Cardiac septum (tissue), 1 donor: Measurements from ENCODE around the gene DPH5. TPM values are rescaled to one million over a fixed set of nuclear protein-coding genes. Genes with fewer than 3 reads are reported as not detected.
"Not testable (repeated sequence)": the region's sequence is repeated elsewhere in the genome, so short reads cannot be mapped to it uniquely, and the experiment has no call there.

Experiments
- DNase-seq: peaks from one replicate; pipeline ENCODE4 v3.0.0-alpha.2; 2020; ENCODE audit warnings: low spot score
- intact Hi-C: fragments of 100-400 bp; cut with DNase I; formaldehyde crosslinking; loops from one replicate; pipeline ENCODE4 v1.14.0; 2022
- total RNA-seq: library from RNA; stranded (reverse); fragmentation: NEBNext Ultra II Directional; extraction: Animal tissue kit (Norgen Biotek cat#: 25700); gene quantifications from one replicate; pipeline ENCODE4 v1.2.1, GENCODE V29; 2021
- donor health status: DM: no; HTN: no; CAD: no.

Gene DPH5
- total RNA-seq, 1 donor from 2014 or later, result 35.4 TPM

- intact Hi-C loops, result no loop called here
- DNase-seq, result no peak
Measured at GRCh38 chr1:100950337-100950736, 75.2 kb downstream of the DPH5 start.

DNA sequence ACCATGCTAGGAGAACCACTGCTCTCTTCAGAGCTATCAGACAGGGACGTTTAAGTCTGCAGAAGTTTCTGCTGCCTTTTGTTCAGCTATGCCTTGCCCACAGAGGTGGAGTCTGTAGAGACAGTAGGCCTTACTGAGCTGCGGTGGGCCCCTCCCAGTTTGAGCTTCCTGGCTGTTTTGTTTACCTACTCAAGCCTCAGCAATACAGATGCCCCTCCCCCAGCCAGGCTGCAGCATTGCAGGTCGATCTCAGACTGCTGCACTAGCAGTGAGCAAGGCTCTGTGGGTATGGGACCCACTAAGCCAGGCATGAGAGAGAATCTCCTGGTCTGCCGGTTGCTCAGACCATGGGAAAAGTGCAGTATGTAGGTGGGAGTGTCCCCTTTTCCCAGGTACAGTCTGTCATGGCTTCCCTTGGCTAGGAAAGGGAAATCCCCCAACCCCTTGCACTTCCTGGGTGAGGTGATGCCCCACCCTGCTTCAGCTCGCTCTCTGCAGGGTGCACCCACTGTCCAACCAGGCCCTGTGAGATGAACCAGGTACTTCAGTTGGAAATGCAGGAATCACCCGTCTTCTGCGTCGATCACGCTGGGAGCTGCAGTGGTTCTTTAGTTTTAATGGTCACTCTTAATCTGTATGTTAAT, 75.9 kb downstream of the DPH5 start:
- intact Hi-C loops, DNase-seq: not testable (repeated sequence)

DNA sequence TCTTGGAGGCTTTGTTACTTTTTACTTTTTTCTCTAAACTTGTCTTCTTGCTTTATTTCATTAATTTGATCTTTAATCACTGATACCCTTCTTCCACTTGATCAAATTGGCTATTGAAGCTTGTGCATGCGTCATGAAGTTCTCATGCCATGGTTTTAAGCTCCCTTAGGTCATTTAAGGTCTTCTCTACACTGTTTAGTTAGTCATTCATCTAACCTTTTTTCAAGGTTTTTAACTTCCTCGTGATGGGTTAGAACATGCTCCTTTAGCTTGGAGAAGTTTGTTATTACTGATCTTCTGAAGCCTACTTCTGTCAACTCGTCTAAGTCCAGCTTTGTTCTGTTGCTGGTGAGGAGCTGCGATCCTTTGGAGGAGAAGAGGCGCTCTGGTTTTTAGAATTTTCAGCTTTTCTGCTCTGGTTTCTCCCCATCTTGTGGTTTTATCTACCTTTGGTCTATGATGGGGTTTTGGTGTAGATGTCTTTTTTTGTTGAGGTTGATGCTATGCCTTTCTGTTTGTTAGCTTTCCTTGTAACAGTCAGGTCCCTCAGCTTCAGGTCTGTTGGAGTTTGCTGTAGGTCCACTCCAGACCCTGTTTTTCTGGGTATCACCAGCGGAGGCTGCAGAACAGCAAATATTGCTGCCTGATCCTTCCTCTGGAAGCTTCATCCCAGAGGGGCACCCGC, 76.7 kb downstream of the DPH5 start:
- intact Hi-C loops, DNase-seq: not testable (repeated sequence)

GRCh38 chr1:100947816-100948215, 77.8 kb downstream of the DPH5 start:
- DNase-seq, intact Hi-C loops: not testable (repeated sequence)

DNA sequence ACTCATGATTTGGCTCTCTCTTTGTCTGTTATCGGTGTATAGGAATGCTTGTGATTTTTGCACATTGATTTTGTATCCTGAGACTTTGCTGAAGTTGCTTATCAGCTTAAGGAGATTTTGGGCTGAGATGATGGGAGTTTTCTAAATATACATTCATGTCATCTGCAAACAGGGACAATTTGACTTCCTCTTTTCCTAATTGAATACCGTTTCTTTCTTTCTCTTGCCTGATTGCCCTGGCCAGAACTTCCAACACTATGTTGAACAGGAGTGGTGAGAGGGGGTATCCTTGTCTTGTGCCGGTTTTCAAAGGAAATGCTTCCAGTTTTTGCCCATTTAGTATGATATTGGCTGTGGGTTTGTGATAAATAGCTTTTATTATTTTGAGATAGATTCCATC, 79.5 kb downstream of the DPH5 start:
- intact Hi-C loops, DNase-seq: not testable (repeated sequence)

DNA sequence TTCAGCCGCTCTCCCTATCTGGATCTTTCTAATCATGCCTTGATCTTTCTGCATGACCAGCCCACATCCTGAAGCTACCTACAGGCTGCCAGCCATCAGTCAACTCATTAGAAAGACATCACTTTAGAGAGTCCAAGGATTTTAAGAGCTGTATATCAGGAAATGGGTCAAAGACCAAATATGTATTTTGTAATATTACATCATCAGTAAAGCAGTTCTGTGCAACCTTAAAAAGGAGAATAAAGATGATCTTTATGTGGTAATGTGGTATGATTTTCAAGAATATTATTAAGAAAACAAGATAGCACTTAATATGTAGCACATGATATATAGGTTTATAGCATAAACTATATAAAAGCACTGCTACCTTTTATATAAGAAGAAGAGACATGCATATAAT, 82.1 kb downstream of the DPH5 start:
- no peak for DNase-seq
- intact Hi-C loops, result no loop called here

DNA sequence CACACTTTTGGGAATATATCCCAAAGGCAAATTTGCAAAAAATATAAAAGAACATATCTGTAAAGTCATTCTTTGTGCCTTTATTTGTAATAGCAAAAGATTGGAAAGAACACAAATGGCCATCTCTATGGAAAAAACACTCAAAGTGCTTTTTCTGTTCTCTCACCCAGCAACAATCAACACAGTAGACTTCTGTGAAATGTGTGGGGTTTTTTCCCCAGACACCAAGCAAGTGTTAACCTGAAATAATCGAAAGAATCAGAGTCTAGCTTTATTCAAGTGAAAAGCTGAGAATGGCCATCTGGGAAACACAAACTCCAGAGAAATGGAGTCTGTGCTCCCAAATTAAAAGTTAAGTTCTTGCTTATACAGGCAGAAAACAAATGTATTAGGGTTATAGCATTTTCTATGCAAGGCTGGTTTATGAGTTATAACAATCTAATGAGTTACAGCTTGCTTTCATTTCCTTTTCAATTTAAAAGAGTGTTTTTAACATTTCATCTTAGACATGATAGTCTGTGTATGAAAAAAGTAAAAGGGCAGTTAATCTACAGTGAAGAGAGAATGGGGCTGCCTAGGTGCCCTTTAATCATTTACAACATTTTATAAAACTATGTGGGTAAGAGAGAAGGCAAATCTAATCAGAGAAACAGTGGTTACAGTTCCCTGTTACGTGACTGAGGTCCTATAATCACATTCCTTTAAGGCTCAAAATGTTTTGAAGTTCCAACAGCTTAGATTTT, 83.1 kb downstream of the DPH5 start:
- intact Hi-C loops, result no loop called here
- no peak for DNase-seq

- intact Hi-C loops, result no loop called here
- no peak for DNase-seq
Measured at GRCh38 chr1:100941580-100942216, 83.9 kb downstream of the DPH5 start.

DNA sequence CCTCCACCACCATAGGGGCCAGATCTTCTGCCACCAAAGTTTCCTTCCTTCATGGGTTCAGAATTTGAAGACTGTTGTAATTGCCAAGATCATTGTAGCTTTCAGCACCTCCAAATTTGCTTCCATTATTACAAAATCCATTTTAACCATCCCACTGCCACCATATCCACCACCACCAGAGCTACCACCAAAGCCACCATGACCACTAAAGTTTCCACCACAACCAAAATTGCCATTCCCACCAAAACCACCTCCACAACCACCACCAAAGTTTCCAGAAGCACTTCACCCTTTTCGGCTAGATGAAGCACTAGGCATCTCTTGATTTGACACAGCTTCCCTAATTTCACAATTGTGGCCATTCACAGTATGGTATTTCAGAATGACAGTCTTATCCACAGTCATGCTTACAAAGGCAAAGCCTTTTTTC, 84.5 kb downstream of the DPH5 start:
- intact Hi-C loops, result no loop called here
- DNase-seq, result no peak

Other genes starting within 250 kb of the DPH5 start
- gene EXTL2, start 130.9 kb downstream of the DPH5 start, total RNA-seq, result 7.1 TPM
- 8.5 TPM for gene SLC30A7, start 129.7 kb downstream of the DPH5 start, total RNA-seq
- gene S1PR1, start 211.2 kb upstream of the DPH5 start, total RNA-seq, result 57.9 TPM